ENCODE data around the gene DEF6. TPM values are rescaled to one million over a fixed set of nuclear protein-coding genes. Genes with fewer than 3 reads are reported as not detected.
A peak's percentile ranks its signal among the peaks of the same experiment; 100 is the strongest.
"Not testable (repeated sequence)": the region's sequence is repeated elsewhere in the genome, so short reads cannot be mapped to it uniquely, and the experiment has no call there.

DEF6 gene
- total RNA-seq, 2 donors from 2014 or later = 6.3 to 6.8 TPM

GRCh38 chr6:35328108-35328723 lies 30.6 kb downstream of the DEF6 start:
- Histone ChIP-seq H3K4me3 (ENCODE audit: low read length) (no peak overlapping the region), H3K4me1 (ENCODE audit: control insufficient read depth, insufficient read depth, low read length) (no peaks in the 10 kb centered on the region), H3K27me3 (ENCODE audit: control insufficient read depth, insufficient read depth, low read length, poor library complexity, severe bottlenecking) (no peaks in the 10 kb centered on the region), H3K9ac (ENCODE audit: extremely low read depth, low read length, poor library complexity, severe bottlenecking) (no peak overlapping the region), H3K27ac (ENCODE audit: low read depth, low read length) (no peak overlapping the region), H3K36me3 (ENCODE audit: control insufficient read depth, insufficient read depth, low read length) (no peaks in the 10 kb centered on the region), H3K9me3 (ENCODE audit: control insufficient read depth, low read length) (no peaks in the 10 kb centered on the region)
- DNase-seq = peak; percentile 52
- no peak for TF ChIP-seq CTCF (conservative IDR thresholded peaks at IDR 0.05)
- Mint-ChIP-seq H3K4me1 (peaks cover 3% of the 10 kb centered on the region), H3K4me3 (no peak overlapping the region), H3K9me3 (peaks cover 14% of the 10 kb centered on the region), H3K27ac (no peak overlapping the region), H3K27me3 (ENCODE audit: insufficient read depth) (peaks cover 7% of the 10 kb centered on the region), H3K36me3 (ENCODE audit: low read depth) (no peaks in the 10 kb centered on the region)
- 100% methylated on average over 1 of the region's 1 CpG; no CpG with 5 or more reads in 1 of the 2 experiments for WGBS, 2 experiments (ENCODE audit: insufficient coverage in 1 of 2, insufficient read length in 1 of 2)

GRCh38 chr6:35328965-35329364 lies 31.3 kb downstream of the DEF6 start:
- H3K9me3 ChIP-seq (ENCODE audit: control insufficient read depth, low read length); H3K4me3 Mint-ChIP-seq; H3K36me3 Mint-ChIP-seq (ENCODE audit: low read depth); H3K4me1 Mint-ChIP-seq; H3K4me3 ChIP-seq (ENCODE audit: low read length); H3K27ac ChIP-seq (ENCODE audit: low read depth, low read length); H3K27me3 ChIP-seq (ENCODE audit: control insufficient read depth, insufficient read depth, low read length, poor library complexity, severe bottlenecking); DNase-seq; H3K4me1 ChIP-seq (ENCODE audit: control insufficient read depth, insufficient read depth, low read length); H3K9ac ChIP-seq (ENCODE audit: extremely low read depth, low read length, poor library complexity, severe bottlenecking); H3K27ac Mint-ChIP-seq; H3K36me3 ChIP-seq (ENCODE audit: control insufficient read depth, insufficient read depth, low read length): not testable (repeated sequence)
- 96% methylated on average over 7 of the region's 8 CpGs for WGBS, 2 experiments (ENCODE audit: insufficient coverage in 1 of 2, insufficient read length in 1 of 2)
- Mint-ChIP-seq H3K27me3 (ENCODE audit: insufficient read depth) (peaks cover 14% of the 10 kb centered on the region), H3K9me3 (peaks cover 14% of the 10 kb centered on the region)

DNA sequence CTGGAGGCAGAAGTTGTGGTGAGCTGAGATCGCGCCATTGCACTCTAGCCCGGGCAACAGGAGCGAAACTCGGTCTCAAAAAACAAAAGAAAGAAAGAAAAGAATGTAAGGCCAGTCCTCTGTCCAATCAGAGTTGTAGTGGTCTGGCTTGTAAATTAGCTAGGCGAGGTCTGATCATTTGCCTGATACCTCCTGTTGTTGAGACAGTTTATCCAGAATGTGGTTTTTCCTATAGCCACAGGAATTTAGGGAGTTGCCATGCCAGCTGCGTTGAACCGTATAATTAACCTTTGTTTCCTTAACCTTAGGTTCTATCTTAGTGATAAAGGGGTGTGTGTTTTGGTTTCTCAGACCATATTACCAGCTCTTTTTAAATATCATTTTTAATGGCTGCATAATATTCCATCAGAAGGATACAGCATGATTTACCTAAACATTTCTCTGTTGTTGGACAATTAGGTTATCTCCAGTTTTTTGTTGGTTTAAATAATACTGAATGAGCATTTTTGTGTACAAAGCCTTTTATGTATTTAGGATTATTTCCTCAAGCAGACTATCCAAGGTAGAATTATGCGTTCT lies 33.0 kb downstream of the DEF6 start:
- no peaks in the 10 kb centered on the region for H3K36me3 Mint-ChIP-seq (ENCODE audit: low read depth)
- 97 to 98% methylated on average over 6 to 7 of the region's 9 CpGs for WGBS, 2 experiments (ENCODE audit: insufficient coverage in 1 of 2, insufficient read length in 1 of 2)
- peaks cover 31% of the 10 kb centered on the region for H3K27me3 Mint-ChIP-seq (ENCODE audit: insufficient read depth)
- Histone ChIP-seq H3K27ac (ENCODE audit: low read depth, low read length) (no peak overlapping the region), H3K9me3 (ENCODE audit: control insufficient read depth, low read length) (no peaks in the 10 kb centered on the region), H3K4me3 (ENCODE audit: low read length) (no peak overlapping the region), H3K9ac (ENCODE audit: extremely low read depth, low read length, poor library complexity, severe bottlenecking) (no peak overlapping the region), H3K36me3 (ENCODE audit: control insufficient read depth, insufficient read depth, low read length) (no peaks in the 10 kb centered on the region), H3K4me1 (ENCODE audit: control insufficient read depth, insufficient read depth, low read length) (no peaks in the 10 kb centered on the region), H3K27me3 (ENCODE audit: control insufficient read depth, insufficient read depth, low read length, poor library complexity, severe bottlenecking) (no peaks in the 10 kb centered on the region)
- H3K9me3 Mint-ChIP-seq = peaks cover 14% of the 10 kb centered on the region
- no peak for TF ChIP-seq CTCF (conservative IDR thresholded peaks at IDR 0.05)
- H3K4me1 Mint-ChIP-seq = peaks cover 3% of the 10 kb centered on the region
- no peak for DNase-seq
- no peak overlapping the region for H3K4me3 Mint-ChIP-seq
- no peak overlapping the region for H3K27ac Mint-ChIP-seq
